Mesenchymal stem cell (in vitro differentiated cells and primary cell): Measurements from ENCODE around the gene IRF2.

Experiments used
- DNase-seq: peaks from one replicate; pipeline ENCODE4 v3.0.0-alpha.2; 2013
- H2AFZ ChIP-seq: one replicate; pipeline ENCODE4 v1.6.1; 2013; ENCODE audit warnings: low read depth, mild to moderate bottlenecking, control low read depth, inconsistent platforms, low read length, moderate library complexity
- H2AK5ac ChIP-seq: 2 replicates; pipeline ENCODE4 v1.6.1; 2013; ENCODE audit warnings: low read length, moderate library complexity, mild to moderate bottlenecking, inconsistent platforms; ENCODE audit not compliant: severe bottlenecking
- H2BK120ac ChIP-seq: one replicate; pipeline ENCODE4 v1.6.1; 2013; ENCODE audit warnings: low read depth, mild to moderate bottlenecking, inconsistent platforms, low read length, moderate library complexity
- H2BK12ac ChIP-seq, 2 experiments: one replicate each; pipeline ENCODE4 v1.6.1; 2013; ENCODE audit warnings: inconsistent platforms in 2 of 2, low read length in 2 of 2, mild to moderate bottlenecking in 2 of 2, moderate library complexity in 2 of 2, control low read depth in 1 of 2
- H2BK15ac ChIP-seq: one replicate; pipeline ENCODE4 v1.6.1; 2013; ENCODE audit warnings: mild to moderate bottlenecking, low read depth, inconsistent platforms; ENCODE audit not compliant: poor library complexity, severe bottlenecking
- H2BK5ac ChIP-seq: 2 replicates; pipeline ENCODE4 v1.6.1; 2013; ENCODE audit warnings: low read depth, mild to moderate bottlenecking, low read length, control low read depth, inconsistent platforms; ENCODE audit not compliant: poor library complexity, severe bottlenecking
- H3K14ac ChIP-seq, 2 experiments: one replicate each; pipeline ENCODE4 v1.6.1; 2013; ENCODE audit warnings: inconsistent platforms in 2 of 2, low read length in 2 of 2, control low read depth in 1 of 2, mild to moderate bottlenecking in 1 of 2, moderate library complexity in 1 of 2
- H3K18ac ChIP-seq, 2 experiments: one replicate each; pipeline ENCODE4 v1.6.1; 2013; ENCODE audit warnings: inconsistent platforms in 2 of 2, low read length in 2 of 2, control low read depth in 1 of 2, low read depth in 1 of 2, mild to moderate bottlenecking in 1 of 2
- H3K23ac ChIP-seq, 2 experiments: one replicate each; pipeline ENCODE4 v1.6.1; 2013; ENCODE audit warnings: inconsistent platforms in 2 of 2, low read length in 2 of 2, mild to moderate bottlenecking in 2 of 2, moderate library complexity in 2 of 2, control low read depth in 1 of 2
- H3K27ac ChIP-seq: 2 replicates; pipeline ENCODE4 v1.5.1; 2013; ENCODE audit warnings: mild to moderate bottlenecking, moderate library complexity, low read length, control low read depth, inconsistent platforms; ENCODE audit not compliant: poor library complexity, severe bottlenecking
- H3K27me3 ChIP-seq, 2 experiments: 2 replicates each; pipeline versions ENCODE4 v1.6.1 to v1.7.0; 2013; ENCODE audit warnings: low read length in 2 of 2, mild to moderate bottlenecking in 2 of 2, moderate library complexity in 2 of 2, control low read depth in 1 of 2, inconsistent platforms in 1 of 2; ENCODE audit not compliant: control insufficient read depth in 1 of 2, insufficient read depth in 1 of 2
- H3K36me3 ChIP-seq, 2 experiments: 2 replicates each; pipeline versions ENCODE4 v1.6.1 to v1.7.0; 2013; ENCODE audit warnings: low read length in 2 of 2, control low read depth in 1 of 2, inconsistent platforms in 1 of 2, low read depth in 1 of 2, mild to moderate bottlenecking in 1 of 2; ENCODE audit not compliant: insufficient read depth in 2 of 2, control insufficient read depth in 1 of 2
- H3K4ac ChIP-seq, 2 experiments: one replicate each; pipeline ENCODE4 v1.6.1; 2013; ENCODE audit warnings: inconsistent platforms in 2 of 2, low read length in 2 of 2, mild to moderate bottlenecking in 2 of 2, moderate library complexity in 2 of 2, control low read depth in 1 of 2, low read depth in 1 of 2
- H3K4me1 ChIP-seq: 2 replicates; pipeline ENCODE4 v1.6.1; 2013; ENCODE audit warnings: low read depth, low read length, control low read depth; ENCODE audit not compliant: control insufficient read depth, insufficient read depth
- H3K4me2 ChIP-seq: 2 replicates; pipeline ENCODE4 v1.6.1; 2013; ENCODE audit warnings: low read length, mild to moderate bottlenecking, inconsistent platforms; ENCODE audit not compliant: poor library complexity, severe bottlenecking
- H3K4me3 ChIP-seq, 2 experiments: 2 replicates each; pipeline versions ENCODE4 v1.5.1 to v1.7.0; 2013; ENCODE audit warnings: low read length in 2 of 2, mild to moderate bottlenecking in 2 of 2, control low read depth in 1 of 2, low read depth in 1 of 2; ENCODE audit not compliant: insufficient read depth in 1 of 2
- H3K79me1 ChIP-seq: replicated peaks from 2 replicates; pipeline ENCODE4 v1.6.1; 2013; ENCODE audit warnings: mild to moderate bottlenecking, control low read depth, low read length, inconsistent platforms; ENCODE audit not compliant: poor library complexity, severe bottlenecking
- H3K9ac ChIP-seq: 2 replicates; pipeline ENCODE4 v1.7.0; 2013; ENCODE audit warnings: mild to moderate bottlenecking, low read length, moderate library complexity
- H3K9me3 ChIP-seq: 2 replicates; pipeline ENCODE4 v1.7.0; 2013; ENCODE audit warnings: mild to moderate bottlenecking, low read length; ENCODE audit not compliant: control insufficient read depth
- H4K8ac ChIP-seq: one replicate; pipeline ENCODE4 v1.6.1; 2013; ENCODE audit warnings: inconsistent platforms, mild to moderate bottlenecking, low read length, moderate library complexity
- H4K91ac ChIP-seq: one replicate; pipeline ENCODE4 v1.6.1; 2013; ENCODE audit warnings: mild to moderate bottlenecking, low read length, inconsistent platforms
- WGBS: methylation state at CpG from one replicate; pipeline ENCODE4 v1.1.7; 2013; ENCODE audit warnings: mixed read lengths; 5-methylcytosine and 5-hydroxymethylcytosine counted together

IRF2 gene

DNA sequence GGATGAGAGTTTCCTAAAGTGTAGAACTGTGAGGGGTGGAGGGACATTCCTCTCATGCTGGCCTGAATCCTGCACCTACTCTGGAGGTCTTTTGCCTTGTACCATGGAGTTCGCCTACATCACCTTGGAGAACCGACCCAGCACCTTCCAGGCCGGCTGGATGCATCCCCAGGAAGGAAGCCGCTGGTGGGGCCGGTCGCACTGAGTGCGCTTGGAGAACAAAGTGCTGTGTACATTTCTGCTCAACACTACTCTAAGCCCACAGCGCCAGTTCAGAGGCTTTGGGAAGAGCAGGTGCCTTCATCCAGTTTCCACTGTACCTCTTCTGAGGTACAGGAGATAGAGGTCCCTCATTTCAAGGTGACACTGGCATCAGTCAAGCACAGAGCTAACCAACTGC lies 15.4 kb upstream of the IRF2 start:
- Histone ChIP-seq H3K79me1 (no peaks in the 10 kb centered on the region), H3K4ac (no peak overlapping the region), H3K18ac (no peak overlapping the region), H3K27ac (no peak overlapping the region), H3K4me1 (no peaks in the 10 kb centered on the region), H3K9me3 (no peaks in the 10 kb centered on the region), H3K14ac (no peak overlapping the region), H3K9ac (no peak overlapping the region), H2BK120ac (no peak overlapping the region), H3K36me3 (no peaks in the 10 kb centered on the region), H3K23ac (no peak overlapping the region), H2AK5ac (no peak overlapping the region), H2BK15ac (no peak overlapping the region), H3K27me3 (no peaks in the 10 kb centered on the region), H3K4me2 (no peak overlapping the region), H4K8ac (no peak overlapping the region), H2BK5ac (no peak overlapping the region), H4K91ac (no peak overlapping the region), H2BK12ac (no peak overlapping the region), H3K4me3 (no peak overlapping the region), H2AFZ (no peak overlapping the region)
- DNase-seq: no peak
- WGBS: 93% methylated on average over 8 of the region's 8 CpGs

DNA sequence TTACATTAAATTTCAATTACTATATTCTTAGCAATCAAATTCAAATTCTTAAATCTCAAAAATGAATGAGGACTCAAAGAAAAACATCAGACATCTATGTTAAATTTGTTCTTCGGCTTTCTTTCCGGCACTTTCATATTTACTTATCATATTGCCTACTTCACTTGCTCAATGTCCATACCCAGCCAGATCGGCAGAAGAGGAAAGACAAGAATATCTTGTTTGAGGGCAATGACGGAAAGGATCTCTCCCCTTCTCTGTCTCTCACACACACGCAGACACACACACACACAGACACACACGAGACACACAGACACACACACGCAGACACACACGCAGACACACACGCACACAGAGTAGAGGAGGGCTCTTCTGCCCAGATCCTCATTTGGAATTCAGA lies 13.2 kb upstream of the IRF2 start:
- Histone ChIP-seq H4K91ac (no peak overlapping the region), H3K23ac (no peak overlapping the region), H2BK5ac (no peak overlapping the region), H3K4me3 (no peak overlapping the region), H2AK5ac (no peak overlapping the region), H3K27me3 (no peaks in the 10 kb centered on the region), H3K9me3 (no peaks in the 10 kb centered on the region), H3K36me3 (no peaks in the 10 kb centered on the region), H2AFZ (no peak overlapping the region), H3K18ac (no peak overlapping the region), H2BK15ac (no peak overlapping the region), H3K79me1 (no peaks in the 10 kb centered on the region), H4K8ac (no peak overlapping the region), H3K4me1 (no peaks in the 10 kb centered on the region), H3K27ac (no peak overlapping the region), H2BK12ac (no peak overlapping the region), H3K9ac (no peak overlapping the region), H3K14ac (no peak overlapping the region), H2BK120ac (no peak overlapping the region), H3K4ac (no peak overlapping the region), H3K4me2 (no peak overlapping the region)
- 95% methylated on average over 9 of the region's 9 CpGs for WGBS
- DNase-seq: no peak

DNA sequence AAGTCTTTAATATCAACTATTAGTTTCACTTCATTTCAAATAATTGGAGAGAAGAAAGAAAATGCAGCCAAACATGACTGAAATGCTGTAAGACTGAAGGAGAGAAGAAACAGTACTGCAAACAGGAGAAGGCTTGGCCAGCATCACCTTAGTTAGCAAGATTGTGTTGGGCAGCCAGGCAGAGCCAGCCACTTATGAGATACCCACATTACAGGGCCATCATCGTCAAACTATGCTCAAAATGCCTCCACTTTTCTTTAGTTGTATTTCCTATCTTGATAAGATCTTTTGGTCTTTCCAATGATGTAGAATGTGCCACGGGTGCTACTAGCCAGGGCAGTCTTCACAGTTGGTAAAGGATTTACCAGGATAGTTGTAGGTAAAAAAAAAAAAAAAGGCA lies 10.9 kb upstream of the IRF2 start:
- Histone ChIP-seq H2AFZ (no peak overlapping the region), H3K14ac (no peak overlapping the region), H2BK120ac (no peak overlapping the region), H3K23ac (no peak overlapping the region), H4K8ac (no peak overlapping the region), H2BK12ac (no peak overlapping the region), H3K9ac (no peak overlapping the region), H3K27me3 (no peaks in the 10 kb centered on the region), H3K4me1 (no peaks in the 10 kb centered on the region), H3K9me3 (no peaks in the 10 kb centered on the region), H3K36me3 (no peaks in the 10 kb centered on the region), H4K91ac (no peak overlapping the region), H2BK15ac (no peak overlapping the region), H2BK5ac (no peak overlapping the region), H3K4me2 (no peak overlapping the region), H3K27ac (no peak overlapping the region), H3K4ac (no peak overlapping the region), H3K4me3 (no peak overlapping the region), H3K79me1 (no peaks in the 10 kb centered on the region), H2AK5ac (no peak overlapping the region), H3K18ac (no peak overlapping the region)
- no peak for DNase-seq
- 97% methylated on average over 2 of the region's 2 CpGs for WGBS

DNA sequence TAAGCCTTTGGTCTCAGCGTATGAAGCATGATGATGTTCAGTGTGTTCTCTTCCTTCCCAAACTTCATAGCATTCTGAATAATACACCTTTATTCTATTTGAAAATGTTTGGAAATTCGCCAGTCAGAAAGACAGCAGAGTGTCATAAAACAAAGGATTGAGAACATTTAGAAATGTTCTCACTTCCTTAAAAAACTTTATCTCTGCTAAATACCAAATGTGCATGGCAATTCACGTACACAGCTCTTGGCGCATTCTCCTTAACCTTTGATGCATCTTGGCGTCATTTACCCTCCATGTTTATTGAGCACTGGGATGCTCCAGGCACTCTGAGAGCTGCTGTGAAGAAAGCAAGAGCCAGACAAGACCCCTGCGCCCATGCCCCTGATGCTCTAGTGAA lies 7.2 kb upstream of the IRF2 start:
- Histone ChIP-seq H4K8ac (no peak overlapping the region), H2BK120ac (no peak overlapping the region), H2AFZ (no peak overlapping the region), H3K9me3 (no peaks in the 10 kb centered on the region), H3K14ac (no peak overlapping the region), H3K23ac (no peak overlapping the region), H3K36me3 (no peaks in the 10 kb centered on the region), H4K91ac (no peak overlapping the region), H2AK5ac (no peak overlapping the region), H3K18ac (no peak overlapping the region), H3K9ac (no peak overlapping the region), H3K4ac (peak overlapping the region in 1 of 2 experiments; percentile 9), H2BK15ac (no peak overlapping the region), H2BK5ac (no peak overlapping the region), H3K4me1 (no peaks in the 10 kb centered on the region), H3K27me3 (no peaks in the 10 kb centered on the region), H2BK12ac (no peak overlapping the region), H3K4me3 (no peak overlapping the region), H3K79me1 (no peaks in the 10 kb centered on the region), H3K4me2 (no peak overlapping the region), H3K27ac (no peak overlapping the region)
- no peak for DNase-seq
- 93% methylated on average over 6 of the region's 6 CpGs for WGBS
